Retinal pigment epithelial cell (primary cell): ENCODE measurements around the gene RBM44.

Source experiments
- DNase-seq: peaks from one replicate; pipeline ENCODE4 v3.0.0-alpha.2; 2010; ENCODE audit warnings: low read depth
- H3K4me3 ChIP-seq: 2 replicates; pipeline ENCODE4 v1.5.1; 2011; ENCODE audit warnings: mild to moderate bottlenecking, low read length, control low read depth, moderate library complexity
- TF ChIP-seq, protein P1 (sequence below): conservative IDR thresholded peaks from 2 replicates; pipeline ENCODE4 v1.5.1; 2011; ENCODE audit warnings: low read depth, low read length, control low read depth, inconsistent platforms

Gene RBM44

DNA sequence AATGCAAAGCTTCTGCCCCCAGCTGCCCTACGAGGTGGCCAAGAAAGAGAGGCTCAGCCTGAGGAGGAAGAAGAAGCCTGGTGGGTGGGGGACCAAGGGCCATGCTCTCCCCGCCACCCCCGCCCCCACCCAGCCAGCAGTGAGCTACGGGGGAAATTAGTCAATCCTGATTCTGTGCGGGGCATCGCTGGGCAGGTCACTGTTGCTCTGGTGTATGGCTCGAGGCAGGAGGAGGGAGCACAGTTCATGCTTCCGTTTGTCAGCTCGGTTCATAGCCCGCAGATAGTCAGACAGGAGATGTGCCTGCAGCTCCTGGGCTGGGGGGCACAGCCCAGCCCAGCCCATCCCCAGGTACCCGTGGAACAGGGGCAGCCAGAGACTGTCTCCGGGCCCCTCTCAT is 78.0 kb downstream of the RBM44 start:
- no peak for DNase-seq
- TF ChIP-seq, protein P1, sequence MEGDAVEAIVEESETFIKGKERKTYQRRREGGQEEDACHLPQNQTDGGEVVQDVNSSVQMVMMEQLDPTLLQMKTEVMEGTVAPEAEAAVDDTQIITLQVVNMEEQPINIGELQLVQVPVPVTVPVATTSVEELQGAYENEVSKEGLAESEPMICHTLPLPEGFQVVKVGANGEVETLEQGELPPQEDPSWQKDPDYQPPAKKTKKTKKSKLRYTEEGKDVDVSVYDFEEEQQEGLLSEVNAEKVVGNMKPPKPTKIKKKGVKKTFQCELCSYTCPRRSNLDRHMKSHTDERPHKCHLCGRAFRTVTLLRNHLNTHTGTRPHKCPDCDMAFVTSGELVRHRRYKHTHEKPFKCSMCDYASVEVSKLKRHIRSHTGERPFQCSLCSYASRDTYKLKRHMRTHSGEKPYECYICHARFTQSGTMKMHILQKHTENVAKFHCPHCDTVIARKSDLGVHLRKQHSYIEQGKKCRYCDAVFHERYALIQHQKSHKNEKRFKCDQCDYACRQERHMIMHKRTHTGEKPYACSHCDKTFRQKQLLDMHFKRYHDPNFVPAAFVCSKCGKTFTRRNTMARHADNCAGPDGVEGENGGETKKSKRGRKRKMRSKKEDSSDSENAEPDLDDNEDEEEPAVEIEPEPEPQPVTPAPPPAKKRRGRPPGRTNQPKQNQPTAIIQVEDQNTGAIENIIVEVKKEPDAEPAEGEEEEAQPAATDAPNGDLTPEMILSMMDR: no peak
- no peak overlapping the region for H3K4me3 ChIP-seq

DNA sequence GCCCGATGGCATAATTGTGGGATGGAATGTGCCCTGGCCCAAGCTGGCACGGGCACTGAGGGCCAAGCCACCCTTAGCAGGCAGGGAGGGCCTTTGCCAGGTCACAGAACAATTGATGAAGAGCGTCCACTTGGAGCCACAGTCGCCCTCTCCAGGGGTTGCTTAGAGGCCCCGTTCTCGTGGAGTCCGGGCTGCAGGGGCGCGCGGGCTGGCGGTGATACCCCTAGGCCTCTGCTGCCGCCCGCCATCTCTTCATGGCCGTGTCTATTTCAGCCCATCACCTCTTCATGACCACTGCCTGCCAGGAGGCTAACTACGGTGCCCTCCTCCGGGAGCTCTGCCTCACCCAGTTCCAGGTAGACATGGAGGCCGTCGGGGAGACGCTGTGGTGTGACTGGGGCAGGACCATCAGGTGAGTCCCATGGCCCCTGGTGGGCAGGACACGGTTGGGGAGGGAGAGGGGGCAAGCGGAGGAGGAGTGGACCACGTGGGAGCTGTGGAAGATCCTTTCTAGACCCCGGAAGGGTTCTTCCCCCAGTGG is 78.4 kb downstream of the RBM44 start:
- TF ChIP-seq, protein P1: no peak
- DNase-seq: no peak
- no peak overlapping the region for H3K4me3 ChIP-seq

DNA sequence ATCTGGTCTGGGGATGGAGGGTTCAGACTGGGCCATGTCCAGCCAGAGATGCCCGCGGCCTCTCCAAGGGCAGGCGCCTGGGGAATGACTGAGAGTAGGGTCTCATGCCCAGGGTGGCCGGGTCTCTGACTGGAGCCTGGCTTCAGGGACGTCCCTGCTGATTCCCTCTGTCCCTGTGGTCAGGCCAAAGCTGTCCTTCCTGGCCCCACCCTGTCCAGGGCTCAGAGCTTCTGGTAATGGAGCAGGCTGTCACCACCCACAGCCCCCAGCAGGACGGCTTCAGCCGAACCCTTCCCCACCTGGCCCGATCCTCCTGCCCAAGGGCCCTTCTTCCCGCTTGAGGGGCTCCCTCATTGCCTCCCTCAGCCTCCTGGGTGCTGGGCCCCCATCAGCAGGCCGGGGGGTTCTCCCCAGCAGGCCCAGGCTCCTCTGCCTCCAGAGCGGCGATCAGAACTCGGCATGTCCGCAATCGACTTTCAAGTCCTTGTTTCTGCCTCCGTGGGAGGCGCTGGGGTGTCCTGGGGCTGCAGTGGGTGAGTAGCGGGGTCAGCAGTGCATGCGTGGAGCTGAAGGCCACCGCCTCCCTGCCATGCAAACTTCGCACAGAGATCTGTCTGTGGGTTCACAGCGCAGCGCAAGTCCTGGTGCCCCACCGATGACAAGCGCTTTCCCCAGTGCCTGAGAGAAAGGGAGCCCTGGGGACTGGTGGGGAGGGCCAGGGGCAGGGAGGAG is 79.2 kb downstream of the RBM44 start:
- DNase-seq: no peak
- TF ChIP-seq, protein P1: no peak
- no peak overlapping the region for H3K4me3 ChIP-seq

DNA sequence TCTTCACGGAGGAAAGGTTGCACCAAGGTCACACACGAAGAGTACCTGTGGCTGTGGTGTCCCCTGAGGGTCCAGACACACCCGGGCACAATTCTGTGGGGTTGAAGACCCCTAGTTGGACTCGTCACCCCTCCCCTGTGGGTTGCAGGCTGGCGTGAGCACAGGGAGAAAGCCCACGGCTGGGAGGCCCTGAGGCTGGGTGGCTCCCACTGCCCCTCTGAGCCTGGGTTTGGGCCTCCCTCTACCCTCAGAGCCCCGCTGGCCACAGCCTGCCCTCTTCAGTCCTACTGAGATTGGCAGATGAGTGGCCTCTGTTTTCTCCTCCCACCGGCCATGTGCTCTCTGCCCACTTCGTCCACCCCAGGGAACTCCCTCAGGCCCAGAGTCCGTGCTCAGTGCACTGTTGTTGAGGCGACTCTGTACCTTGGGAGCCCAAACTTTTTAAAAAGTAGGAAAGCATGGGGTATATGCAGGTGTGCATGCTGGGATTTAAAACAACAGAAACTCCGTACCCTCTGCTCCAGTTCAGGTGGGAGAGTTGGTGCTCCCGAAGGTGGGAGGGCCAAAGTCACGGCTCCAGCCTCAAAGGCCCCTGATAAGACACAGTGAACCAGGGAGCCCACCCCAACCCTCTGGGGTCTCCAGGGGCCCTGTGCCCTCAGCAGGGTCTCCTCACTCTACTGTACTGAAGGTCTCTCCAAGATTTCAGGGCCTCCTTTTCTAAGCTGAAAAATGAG is 79.9 kb downstream of the RBM44 start:
- DNase-seq: no peak
- TF ChIP-seq, protein P1: no peak
- H3K4me3 ChIP-seq: no peak overlapping the region

DNA sequence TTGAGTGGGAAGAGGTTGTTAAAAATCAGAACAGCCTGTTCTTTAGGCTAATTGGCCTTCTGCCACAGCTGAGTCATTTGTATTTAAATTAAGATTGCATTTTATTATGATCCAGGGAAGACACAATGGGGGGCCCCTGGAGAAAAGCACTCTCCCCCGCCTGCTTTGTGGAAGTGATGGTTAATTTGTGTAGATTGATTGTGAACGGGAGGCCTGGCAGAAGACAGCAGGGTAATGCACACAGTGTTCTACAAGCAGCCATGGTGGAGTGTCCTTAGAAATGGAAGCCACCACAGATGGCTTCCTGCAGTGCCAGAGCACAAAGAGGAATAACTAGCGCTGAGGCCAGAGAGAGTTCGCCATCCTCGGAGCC is 80.5 kb downstream of the RBM44 start:
- TF ChIP-seq, protein P1: no peak
- DNase-seq: no peak
- no peak overlapping the region for H3K4me3 ChIP-seq

DNA sequence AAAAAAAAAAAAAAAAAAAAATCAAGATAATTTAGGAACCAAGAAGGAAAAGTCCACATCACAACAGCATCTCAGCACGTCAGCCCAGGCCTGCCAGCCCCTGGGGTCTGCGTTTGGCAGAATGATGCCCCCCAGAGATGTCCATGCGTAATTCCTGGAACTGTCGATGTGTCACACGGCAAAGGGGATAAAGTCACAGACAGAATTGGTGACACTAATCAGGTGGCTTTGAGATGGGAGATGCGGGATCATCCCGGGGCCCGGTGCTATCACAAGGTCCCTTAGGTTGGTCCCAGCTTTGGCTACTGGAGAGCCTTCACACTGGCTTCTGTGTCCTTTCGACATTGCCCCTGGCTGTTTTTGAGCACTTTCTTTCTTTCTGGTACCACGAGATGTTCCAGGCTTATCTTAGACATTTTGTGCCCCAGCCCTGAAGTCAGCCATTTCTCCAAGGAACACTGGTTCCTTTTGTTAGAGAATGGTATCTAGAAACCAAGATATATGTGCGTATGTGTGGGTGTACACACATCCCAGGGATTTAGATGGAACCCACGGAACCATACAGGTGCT is 81.5 kb downstream of the RBM44 start:
- no peak for DNase-seq
- TF ChIP-seq, protein P1: no peak
- H3K4me3 ChIP-seq: no peak overlapping the region
